NB4 (cell line): ENCODE data around the gene PROSER2.

ENCODE experiments used
- POLR2A ChIP-seq: IDR thresholded peaks from 2 replicates; pipeline ENCODE4 v1.6.1; 2011; ENCODE audit warnings: mild to moderate bottlenecking; ENCODE audit not compliant: insufficient read length; ENCODE audit errors: extremely low read depth
- TF ChIP-seq, protein P1 (sequence below): IDR thresholded peaks from one replicate; pipeline ENCODE4 v1.5.1; 2012; ENCODE audit warnings: low read depth, low read length

DNA sequence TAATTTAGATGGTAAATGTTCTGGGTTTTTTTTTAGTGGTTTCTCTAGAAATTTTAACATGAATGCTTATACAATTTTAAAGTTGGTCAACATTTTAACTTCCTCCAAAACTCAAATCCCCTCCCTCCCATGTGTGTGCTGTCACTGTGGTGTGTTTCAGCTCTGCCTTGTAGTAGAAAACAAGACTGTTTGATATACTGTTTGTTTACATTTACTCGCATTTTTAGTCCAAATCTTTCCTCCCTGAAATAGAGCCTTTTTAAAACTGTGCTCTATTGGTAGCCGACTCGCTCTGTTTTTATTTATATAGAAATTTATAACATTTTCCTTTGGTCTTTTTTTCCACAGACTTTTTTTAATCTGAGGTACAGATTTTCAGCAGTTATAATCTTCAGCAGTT lies 19.3 kb downstream of the PROSER2 start:
- TF ChIP-seq, protein P1, sequence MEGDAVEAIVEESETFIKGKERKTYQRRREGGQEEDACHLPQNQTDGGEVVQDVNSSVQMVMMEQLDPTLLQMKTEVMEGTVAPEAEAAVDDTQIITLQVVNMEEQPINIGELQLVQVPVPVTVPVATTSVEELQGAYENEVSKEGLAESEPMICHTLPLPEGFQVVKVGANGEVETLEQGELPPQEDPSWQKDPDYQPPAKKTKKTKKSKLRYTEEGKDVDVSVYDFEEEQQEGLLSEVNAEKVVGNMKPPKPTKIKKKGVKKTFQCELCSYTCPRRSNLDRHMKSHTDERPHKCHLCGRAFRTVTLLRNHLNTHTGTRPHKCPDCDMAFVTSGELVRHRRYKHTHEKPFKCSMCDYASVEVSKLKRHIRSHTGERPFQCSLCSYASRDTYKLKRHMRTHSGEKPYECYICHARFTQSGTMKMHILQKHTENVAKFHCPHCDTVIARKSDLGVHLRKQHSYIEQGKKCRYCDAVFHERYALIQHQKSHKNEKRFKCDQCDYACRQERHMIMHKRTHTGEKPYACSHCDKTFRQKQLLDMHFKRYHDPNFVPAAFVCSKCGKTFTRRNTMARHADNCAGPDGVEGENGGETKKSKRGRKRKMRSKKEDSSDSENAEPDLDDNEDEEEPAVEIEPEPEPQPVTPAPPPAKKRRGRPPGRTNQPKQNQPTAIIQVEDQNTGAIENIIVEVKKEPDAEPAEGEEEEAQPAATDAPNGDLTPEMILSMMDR, result no peak
- no peak for TF ChIP-seq POLR2A
